HG03439 (cell line): Measurements from ENCODE around the gene ZNF618.

Experiments
- ATAC-seq: cut with Tn5 transposase; IDR thresholded peaks from one replicate; pipeline ENCODE4 v1.9.1; 2021; ENCODE audit warnings: mild to moderate bottlenecking, moderate library complexity; ENCODE audit not compliant: unreplicated experiment

The ZNF618 gene

GRCh38 chr9:114089206-114089840 is 213.2 kb downstream of the ZNF618 start:
- ATAC-seq, result no peak

GRCh38 chr9:114090798-114091197 is 214.7 kb downstream of the ZNF618 start:
- no peak for ATAC-seq

GRCh38 chr9:114091711-114092110 is 215.6 kb downstream of the ZNF618 start:
- ATAC-seq, result no peak

- no peak for ATAC-seq
These were observed 216.2 kb downstream of the ZNF618 start for GRCh38 chr9:114092336-114092735.

- no peak for ATAC-seq
These were observed 216.9 kb downstream of the ZNF618 start for GRCh38 chr9:114093031-114093471.

GRCh38 chr9:114093761-114094505 is 217.8 kb downstream of the ZNF618 start:
- no peak for ATAC-seq

GRCh38 chr9:114094971-114095370 is 218.9 kb downstream of the ZNF618 start:
- no peak for ATAC-seq

- no peak for ATAC-seq
These were observed 220.0 kb downstream of the ZNF618 start for GRCh38 chr9:114096041-114096511.

- no peak for ATAC-seq
These were observed 220.9 kb downstream of the ZNF618 start for GRCh38 chr9:114096866-114097612.

GRCh38 chr9:114097613-114098020 is 221.5 kb downstream of the ZNF618 start:
- ATAC-seq, result no peak

- no peak for ATAC-seq
These were observed 222.2 kb downstream of the ZNF618 start for GRCh38 chr9:114098021-114098935.

GRCh38 chr9:114098936-114099668 is 223.0 kb downstream of the ZNF618 start, which contains the start of gene KIF12:
Gene KIF12, minus strand, starts transcription at chr9:114099292. Its CDS starts 16 bp downstream, at chr9:114099276.
- ATAC-seq, result no peak

- ATAC-seq, result no peak
These were observed 223.7 kb downstream of the ZNF618 start for GRCh38 chr9:114099669-114100270.

- ATAC-seq, result no peak
These were observed 224.4 kb downstream of the ZNF618 start for GRCh38 chr9:114100536-114100935.

- no peak for ATAC-seq
These were observed 226.4 kb downstream of the ZNF618 start for GRCh38 chr9:114102484-114102883.

- ATAC-seq, result no peak
These were observed 229.1 kb downstream of the ZNF618 start for GRCh38 chr9:114105236-114105635.
